ENCODE measurements around the gene ACTN4.

ACTN4 gene

GRCh38 chr19:38713227-38713649 is 65.8 kb downstream of the ACTN4 start:
- DNase-seq, result no peak

GRCh38 chr19:38713865-38714264 is 66.4 kb downstream of the ACTN4 start:
- no peak for DNase-seq

- DNase-seq, result no peak
These were observed 66.9 kb downstream of the ACTN4 start for GRCh38 chr19:38714354-38714778.

GRCh38 chr19:38715555-38715954 is 68.1 kb downstream of the ACTN4 start:
- no peak for DNase-seq

- DNase-seq, result no peak
These were observed 69.6 kb downstream of the ACTN4 start for GRCh38 chr19:38717051-38717450.

GRCh38 chr19:38717855-38718254 is 70.4 kb downstream of the ACTN4 start:
- no peak for DNase-seq

GRCh38 chr19:38718747-38719543 is 71.5 kb downstream of the ACTN4 start:
- DNase-seq, result no peak

GRCh38 chr19:38719761-38720558 is 72.5 kb downstream of the ACTN4 start:
- DNase-seq, result no peak

- no peak for DNase-seq
These were observed 73.2 kb downstream of the ACTN4 start for GRCh38 chr19:38720559-38721236.

- DNase-seq, result no peak
These were observed 74.0 kb downstream of the ACTN4 start for GRCh38 chr19:38721496-38721895.

GRCh38 chr19:38721979-38722773 is 74.7 kb downstream of the ACTN4 start:
- DNase-seq, result no peak

GRCh38 chr19:38722947-38723605 is 75.6 kb downstream of the ACTN4 start:
- no peak for DNase-seq

- DNase-seq, result no peak
These were observed 76.1 kb downstream of the ACTN4 start for GRCh38 chr19:38723606-38723965.

GRCh38 chr19:38723990-38724854 is 76.8 kb downstream of the ACTN4 start:
- no peak for DNase-seq

- DNase-seq, result no peak
These were observed 78.2 kb downstream of the ACTN4 start for GRCh38 chr19:38725469-38726283.

GRCh38 chr19:38726284-38726673 is 78.8 kb downstream of the ACTN4 start:
- no peak for DNase-seq

GRCh38 chr19:38726761-38727301 is 79.4 kb downstream of the ACTN4 start:
- DNase-seq, result no peak

GRCh38 chr19:38727306-38727867 is 79.9 kb downstream of the ACTN4 start:
- no peak for DNase-seq

- no peak for DNase-seq
These were observed 80.6 kb downstream of the ACTN4 start for GRCh38 chr19:38727868-38728660.
